HG03442 (cell line): ENCODE results near the gene CFAP45.
A peak's percentile ranks its signal among the peaks of the same experiment; 100 is the strongest.

Source experiments
- ATAC-seq: cut with Tn5 transposase; IDR thresholded peaks from one replicate; pipeline ENCODE4 v1.9.1; 2021; ENCODE audit warnings: mild to moderate bottlenecking, moderate library complexity; ENCODE audit not compliant: unreplicated experiment

The CFAP45 gene

DNA sequence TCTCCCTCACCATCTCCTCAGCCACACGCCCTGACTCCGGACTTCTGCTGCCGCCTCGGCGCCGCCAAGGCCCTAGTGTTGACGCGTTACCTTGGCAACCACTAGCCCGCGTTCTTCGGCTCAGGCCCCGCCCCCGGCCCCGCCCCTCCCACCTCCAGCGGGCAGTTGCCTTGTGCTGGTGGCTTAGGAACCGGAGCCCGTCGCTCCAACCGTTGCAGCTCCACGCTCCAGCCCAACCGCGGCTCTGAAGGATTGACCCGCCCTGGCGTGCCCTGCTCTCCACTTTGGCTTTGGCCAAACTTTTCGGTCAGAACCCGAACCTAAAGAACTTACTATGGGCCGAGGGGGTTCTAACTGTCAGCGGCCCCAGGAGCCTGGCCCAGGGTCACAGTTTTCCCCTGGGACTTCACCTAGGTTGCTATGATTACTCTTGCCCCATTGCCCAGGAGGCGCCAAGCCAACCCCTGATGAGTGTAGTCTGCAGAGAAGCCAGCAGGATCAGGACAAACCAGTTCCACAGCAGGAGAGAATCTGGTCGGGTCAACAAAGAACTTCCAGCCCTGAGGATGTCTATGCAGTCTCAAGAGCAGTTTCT lies at the start of gene CFAP45:
TSS of gene CFAP45 (minus strand) at position 80 of the 595 bp plus-strand sequence. CDS start at position 13, 67 bp downstream.
- peak; percentile 79 for ATAC-seq

- no peak for ATAC-seq
These were observed 49.2 kb upstream of the CFAP45 start for GRCh38 chr1:159949123-159949522.

DNA sequence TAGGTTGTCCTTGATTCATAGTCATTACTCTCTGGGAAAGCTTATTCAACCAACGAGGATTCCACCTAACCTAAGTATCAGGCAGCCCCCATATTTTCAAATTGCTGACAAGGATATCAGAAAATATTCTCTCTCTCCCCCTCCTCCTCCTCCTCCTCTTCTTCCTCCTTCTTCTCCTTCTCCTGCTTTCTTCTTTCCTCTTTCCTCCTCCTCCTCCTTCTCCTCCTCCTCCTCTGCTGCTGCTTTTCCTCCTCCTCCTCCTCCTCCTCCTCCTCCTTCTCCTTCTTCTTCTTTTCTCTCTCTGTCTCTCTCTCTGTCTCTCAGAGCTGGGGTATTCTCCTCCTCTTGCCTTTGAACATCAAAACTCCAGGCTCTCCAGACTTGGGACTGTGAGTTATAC lies 48.0 kb upstream of the CFAP45 start:
- no peak for ATAC-seq

- no peak for ATAC-seq
These were observed 46.5 kb upstream of the CFAP45 start for GRCh38 chr1:159946242-159947187.

DNA sequence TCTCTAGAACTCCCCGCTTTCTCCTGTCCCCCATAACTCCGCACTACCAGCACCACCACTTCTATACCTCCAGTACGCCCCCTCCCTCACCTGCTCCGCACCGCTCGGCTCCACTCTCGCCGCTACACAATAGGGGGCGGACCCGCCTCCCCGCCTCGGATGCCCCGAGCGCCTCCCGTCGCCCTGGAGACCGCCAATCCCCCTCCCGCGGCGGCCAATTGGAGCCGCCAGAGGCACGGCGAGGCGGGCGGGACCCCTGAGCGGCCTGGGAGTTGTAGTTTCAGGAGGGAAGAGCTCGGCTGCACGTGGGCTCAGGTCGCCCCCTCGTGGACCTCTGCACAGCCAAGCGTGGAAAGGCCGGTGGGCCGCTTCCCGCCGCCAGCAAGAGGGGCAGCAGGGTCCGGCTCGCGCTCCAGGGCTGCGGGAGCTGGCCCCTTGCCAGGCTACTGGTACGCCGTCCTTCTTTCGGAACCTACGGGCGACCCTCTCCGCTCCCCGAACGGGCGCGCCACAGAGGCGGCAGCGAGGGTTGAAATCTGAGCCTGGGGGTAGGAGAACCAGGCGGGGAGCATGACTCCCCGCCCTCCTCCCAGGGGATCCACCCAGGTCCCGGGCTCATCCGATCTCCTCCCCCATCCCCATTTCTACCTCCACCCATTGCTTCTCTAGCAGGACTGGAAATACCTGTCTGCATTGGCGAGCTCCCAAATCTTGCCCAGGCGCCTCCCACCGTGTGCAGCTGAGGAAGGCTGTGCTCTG lies 45.7 kb upstream of the CFAP45 start, which contains the start of gene IGSF9:
TSS of gene IGSF9 (minus strand) at position 131 of the 759 bp plus-strand sequence. CDS start 2,159 bp downstream, outside the sequence.
- peak; percentile 67 for ATAC-seq

DNA sequence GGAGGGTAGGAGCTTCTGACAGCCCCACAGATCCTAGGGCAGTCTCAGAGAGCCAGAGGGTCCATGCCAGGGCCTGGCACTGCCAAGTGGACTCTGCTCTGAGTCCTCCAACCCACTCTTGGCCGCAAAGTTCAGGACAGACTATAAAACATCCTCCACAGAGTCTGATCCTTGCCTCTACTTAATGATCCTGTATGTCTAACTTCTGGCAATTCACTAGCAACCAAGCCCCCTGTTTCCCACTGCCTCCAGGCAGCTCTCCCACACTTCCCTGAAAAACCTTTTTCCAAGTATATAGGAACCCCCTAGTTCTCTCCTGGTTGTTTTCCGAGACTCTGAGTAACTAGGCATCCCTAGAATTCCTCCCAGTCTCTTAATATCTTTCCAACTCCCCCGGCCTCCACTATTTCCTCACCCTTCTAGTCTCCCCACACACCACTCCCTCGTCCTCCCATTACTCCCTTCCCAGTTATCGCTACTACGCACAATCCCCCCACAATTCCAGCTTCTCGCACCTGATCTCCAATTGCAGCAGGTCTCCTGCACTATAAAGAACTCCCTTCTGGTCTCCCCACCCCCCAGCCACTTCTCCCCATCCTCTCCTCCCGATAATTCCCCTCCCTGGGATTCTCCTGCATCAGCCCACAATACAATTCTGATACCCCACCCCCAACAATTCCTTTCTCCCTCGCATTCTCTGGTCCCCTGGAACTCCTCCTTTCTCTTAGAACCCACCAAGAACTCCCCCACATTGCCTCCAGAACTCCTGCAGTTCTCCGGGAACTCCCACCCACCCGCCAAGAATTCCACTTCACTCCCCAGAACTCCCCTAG lies 44.9 kb upstream of the CFAP45 start:
- ATAC-seq = no peak

- no peak for ATAC-seq
These were observed 44.1 kb upstream of the CFAP45 start for GRCh38 chr1:159943908-159944622.

- no peak for ATAC-seq
These were observed 43.3 kb upstream of the CFAP45 start for GRCh38 chr1:159943278-159943640.

- no peak for ATAC-seq
These were observed 42.8 kb upstream of the CFAP45 start for GRCh38 chr1:159942632-159943277.

GRCh38 chr1:159941591-159942560 lies 41.9 kb upstream of the CFAP45 start:
- ATAC-seq = no peak

- no peak for ATAC-seq
These were observed 41.2 kb upstream of the CFAP45 start for GRCh38 chr1:159941141-159941540.

- ATAC-seq = no peak
These were observed 40.1 kb upstream of the CFAP45 start for GRCh38 chr1:159940006-159940620.

DNA sequence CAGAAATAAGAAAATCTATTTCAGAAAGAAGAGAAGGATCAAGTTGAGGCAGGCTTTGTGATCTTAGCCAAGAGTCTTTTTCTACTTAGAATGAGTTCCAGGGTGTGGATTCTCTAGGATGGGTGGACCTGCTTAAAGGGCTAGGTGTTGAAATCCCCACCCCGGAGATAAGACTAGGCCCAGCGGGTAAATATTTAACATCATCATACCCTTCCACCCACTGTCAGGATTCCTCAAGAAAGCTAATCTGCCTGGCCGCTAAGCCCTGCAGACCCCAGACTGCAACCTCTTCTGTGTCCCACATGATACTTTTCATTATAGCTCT lies 39.7 kb upstream of the CFAP45 start:
- no peak for ATAC-seq

- ATAC-seq = no peak
These were observed 39.1 kb upstream of the CFAP45 start for GRCh38 chr1:159938905-159939677.

DNA sequence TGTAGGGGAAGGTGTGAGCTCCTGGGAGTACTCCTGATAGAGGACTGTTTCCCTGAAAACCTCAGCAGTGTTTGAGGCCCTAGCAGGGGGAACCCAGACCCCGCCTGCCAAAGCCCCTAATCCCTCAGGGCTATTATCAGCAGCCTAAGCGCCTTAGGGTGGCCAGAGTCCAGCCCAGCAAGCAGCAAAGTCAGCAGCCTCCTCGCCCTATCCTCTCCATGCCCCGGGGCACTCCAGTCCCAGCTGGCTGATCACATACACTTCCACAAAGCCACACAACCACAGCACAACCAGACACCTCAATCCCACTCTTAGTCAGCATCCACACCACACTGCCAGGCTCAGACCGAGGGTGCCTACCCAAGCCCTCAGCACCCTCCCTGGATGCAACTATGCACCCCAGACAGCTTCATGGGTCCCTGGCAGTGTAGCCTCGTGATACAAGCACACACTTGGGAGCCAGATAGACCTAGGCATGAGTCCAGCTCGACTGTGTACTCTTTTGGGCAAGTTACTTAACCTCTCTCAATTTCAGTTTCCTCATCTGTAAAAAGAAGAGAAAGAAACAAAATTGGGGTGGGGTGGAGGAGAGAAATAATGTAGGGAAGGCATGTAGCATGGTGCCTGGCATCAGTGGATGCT lies 38.4 kb upstream of the CFAP45 start:
- peak; percentile 37 for ATAC-seq

DNA sequence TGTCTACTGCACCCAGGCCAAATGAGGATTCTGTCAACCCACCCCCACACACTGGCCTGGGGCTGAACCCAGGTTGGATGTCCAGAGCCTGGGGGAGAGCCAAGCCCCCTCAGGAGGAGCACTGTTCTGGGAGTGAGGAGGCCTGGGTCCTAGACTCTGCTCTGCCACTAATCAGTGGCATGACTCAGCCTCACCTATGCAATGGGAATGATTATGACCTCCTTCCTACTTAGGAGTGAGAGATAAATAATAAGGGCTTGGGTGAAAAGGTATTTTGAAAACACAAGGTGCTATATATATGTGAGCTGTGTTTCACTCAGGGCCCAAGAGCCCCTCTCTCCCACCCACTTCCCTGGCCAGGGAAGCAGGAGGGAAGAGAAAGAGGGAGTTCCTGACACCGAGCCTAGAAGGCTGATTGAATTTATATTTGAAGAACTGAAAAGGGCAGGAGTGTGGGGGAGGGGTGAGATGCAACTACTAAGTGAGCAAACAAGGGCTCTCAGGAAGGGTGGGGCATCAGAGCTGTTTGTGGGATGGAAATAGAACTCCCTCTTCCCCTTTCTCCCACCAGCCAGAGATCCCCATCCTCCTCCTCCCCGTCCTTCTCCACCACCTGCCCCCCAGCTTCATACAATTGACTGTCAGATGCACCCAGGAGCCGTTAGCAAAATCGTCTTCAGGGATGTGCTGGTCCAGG lies 37.2 kb upstream of the CFAP45 start:
- ATAC-seq = no peak
